H54 (cell line): Measurements from ENCODE around the gene G0S2.

Experiments
- DNase-seq: peaks from one replicate; pipeline ENCODE4 v3.0.0; 2011; ENCODE audit warnings: low spot score, mixed read lengths; ENCODE audit not compliant: insufficient read length
- FAIRE-seq: peaks from 3 replicates; lab custom pipeline; 2011; peaks lifted over from hg19 to GRCh38; lab: Jason Lieb, UNC
- POLR2A ChIP-seq: IDR thresholded peaks from 2 replicates; pipeline ENCODE4 v1.6.1; 2011; ENCODE audit warnings: low read depth, mild to moderate bottlenecking, low read length

The G0S2 gene

GRCh38 chr1:209705033-209705598, 29.9 kb downstream of the G0S2 start:
- FAIRE-seq (no peak), DNase-seq (no peak)
- no peak for TF ChIP-seq POLR2A

DNA sequence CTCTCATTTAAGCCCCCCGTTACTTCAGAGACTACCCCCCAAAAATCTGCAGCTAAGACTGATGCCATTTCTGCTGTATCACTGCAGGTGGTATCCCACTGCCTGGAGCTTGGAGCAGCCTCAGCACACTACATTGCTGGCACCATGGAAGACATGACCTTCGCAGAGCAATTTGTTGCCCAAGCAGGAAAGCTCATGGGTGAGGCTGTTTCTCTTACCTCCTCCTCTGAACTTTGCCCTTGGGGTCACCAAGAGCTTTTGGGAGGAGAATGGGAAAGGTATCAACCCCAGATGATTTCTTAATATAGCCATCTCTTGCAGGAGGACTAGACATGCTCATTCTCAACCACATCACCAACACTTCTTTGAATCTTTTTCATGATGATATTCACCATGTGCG, 31.4 kb downstream of the G0S2 start:
- no peak for FAIRE-seq
- TF ChIP-seq POLR2A = no peak
- no peak for DNase-seq

DNA sequence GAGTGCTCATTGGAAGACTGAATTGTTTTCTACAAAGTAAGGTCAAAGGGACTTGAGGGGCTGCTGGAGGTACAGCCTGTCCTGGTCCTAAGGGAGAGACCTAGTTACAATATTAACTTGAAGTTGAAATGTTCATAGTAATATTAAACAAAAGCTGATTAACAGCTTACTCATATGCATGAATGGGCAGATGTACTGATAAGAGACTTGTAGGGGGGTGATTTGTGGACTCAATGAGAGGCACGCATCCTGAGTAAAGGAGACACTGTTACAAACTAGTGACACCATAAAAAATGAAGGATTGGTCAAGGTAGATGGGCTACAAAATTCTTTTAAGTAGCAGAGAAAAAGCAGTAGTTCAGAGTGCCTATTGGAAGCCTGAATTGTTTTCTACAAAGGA, 32.1 kb downstream of the G0S2 start:
- DNase-seq (no peak), FAIRE-seq (no peak)
- no peak for TF ChIP-seq POLR2A

DNA sequence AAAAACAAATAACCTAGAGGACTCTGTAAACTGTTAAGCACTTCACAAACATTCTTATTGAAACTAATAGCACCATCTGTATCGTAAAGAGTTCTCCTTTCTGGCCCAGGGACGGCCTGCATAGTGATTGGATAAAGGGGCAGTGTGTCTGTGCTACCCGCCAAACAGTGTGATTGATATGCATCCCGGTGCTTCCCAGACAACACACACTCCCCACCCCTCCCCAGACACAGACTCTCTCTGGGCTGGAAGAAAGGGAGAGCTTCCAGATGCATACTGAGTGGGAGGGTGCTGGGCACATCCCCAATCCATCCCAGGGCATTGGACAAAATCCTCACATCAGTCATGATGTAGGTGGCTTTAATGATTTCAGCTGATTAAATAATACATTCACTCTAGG, 33.1 kb downstream of the G0S2 start:
- FAIRE-seq = no peak
- TF ChIP-seq POLR2A = no peak
- no peak for DNase-seq

GRCh38 chr1:209710093-209710492, 34.9 kb downstream of the G0S2 start:
- TF ChIP-seq POLR2A = no peak
- DNase-seq (no peak), FAIRE-seq (no peak)

- no peak for TF ChIP-seq POLR2A
- FAIRE-seq = no peak
- DNase-seq = no peak
Observed at GRCh38 chr1:209710847-209711246, 35.6 kb downstream of the G0S2 start.

- TF ChIP-seq POLR2A = no peak
- FAIRE-seq (no peak), DNase-seq (no peak)
Observed at GRCh38 chr1:209714338-209714737, 39.1 kb downstream of the G0S2 start.

DNA sequence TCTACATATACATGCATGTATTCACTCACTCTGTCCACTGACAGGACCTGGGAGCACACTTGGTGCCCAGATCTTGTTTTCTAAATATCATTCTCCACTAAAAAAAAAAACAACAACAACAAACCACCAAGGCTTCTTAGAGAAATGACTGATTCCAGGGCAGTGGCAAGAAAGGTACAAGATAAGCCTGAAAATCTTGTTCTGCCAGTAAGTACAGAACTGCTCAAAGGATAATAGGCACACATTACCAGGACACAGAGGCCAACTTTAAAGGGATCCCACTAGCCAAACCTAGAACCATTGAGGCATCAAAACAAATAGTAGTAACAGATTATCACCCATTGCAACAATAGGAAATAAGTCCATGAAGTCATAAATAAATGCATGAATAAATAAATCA, 40.1 kb downstream of the G0S2 start:
- no peak for TF ChIP-seq POLR2A
- DNase-seq (no peak), FAIRE-seq (no peak)

DNA sequence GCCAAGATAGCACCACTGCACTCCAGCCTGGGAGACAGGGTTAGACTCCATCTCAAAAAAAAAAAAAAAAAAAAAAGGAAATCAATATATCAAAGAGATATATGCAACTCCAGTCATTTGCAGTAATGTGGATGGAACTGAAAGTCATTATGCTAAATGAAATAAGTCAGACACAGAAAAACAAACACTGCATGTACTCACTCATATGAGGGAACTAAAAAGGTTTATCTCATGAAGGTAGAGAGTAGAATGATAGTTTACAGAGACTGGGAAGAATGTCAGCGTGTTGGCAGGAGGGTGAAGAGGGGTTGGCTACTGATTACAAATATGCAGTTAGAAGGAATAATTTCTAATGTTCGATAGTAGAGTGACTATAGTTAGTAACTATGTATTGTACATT, 42.6 kb downstream of the G0S2 start:
- no peak for TF ChIP-seq POLR2A
- FAIRE-seq = no peak
- no peak for DNase-seq

- DNase-seq (no peak), FAIRE-seq (no peak)
- TF ChIP-seq POLR2A = no peak
Observed at GRCh38 chr1:209720326-209720725, 45.1 kb downstream of the G0S2 start.

DNA sequence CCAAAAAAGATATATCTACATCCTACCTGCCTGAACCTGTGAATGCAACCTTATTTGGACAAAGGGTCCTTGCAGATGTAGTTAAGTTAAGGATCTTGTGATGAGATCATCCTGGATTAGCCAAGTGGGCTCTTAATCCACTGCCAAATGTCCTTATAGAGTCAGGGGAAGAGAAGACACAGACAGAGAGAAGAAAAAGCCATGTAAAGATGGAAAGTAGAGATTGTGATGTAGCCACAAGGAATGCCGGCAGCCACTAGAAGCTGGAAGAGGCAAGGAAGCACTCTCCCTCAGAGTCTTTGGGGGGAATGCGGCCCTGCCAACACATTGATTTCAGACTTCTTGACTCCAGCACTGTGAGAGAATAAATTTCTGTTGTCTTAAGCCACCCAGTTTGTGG, 45.6 kb downstream of the G0S2 start:
- FAIRE-seq = no peak
- DNase-seq = no peak
- TF ChIP-seq POLR2A = no peak

- DNase-seq = no peak
- TF ChIP-seq POLR2A = no peak
- FAIRE-seq = no peak
Observed at GRCh38 chr1:209721323-209721722, 46.1 kb downstream of the G0S2 start.

GRCh38 chr1:209723265-209723664, 48.1 kb downstream of the G0S2 start:
- no peak for TF ChIP-seq POLR2A
- FAIRE-seq (no peak), DNase-seq (no peak)

DNA sequence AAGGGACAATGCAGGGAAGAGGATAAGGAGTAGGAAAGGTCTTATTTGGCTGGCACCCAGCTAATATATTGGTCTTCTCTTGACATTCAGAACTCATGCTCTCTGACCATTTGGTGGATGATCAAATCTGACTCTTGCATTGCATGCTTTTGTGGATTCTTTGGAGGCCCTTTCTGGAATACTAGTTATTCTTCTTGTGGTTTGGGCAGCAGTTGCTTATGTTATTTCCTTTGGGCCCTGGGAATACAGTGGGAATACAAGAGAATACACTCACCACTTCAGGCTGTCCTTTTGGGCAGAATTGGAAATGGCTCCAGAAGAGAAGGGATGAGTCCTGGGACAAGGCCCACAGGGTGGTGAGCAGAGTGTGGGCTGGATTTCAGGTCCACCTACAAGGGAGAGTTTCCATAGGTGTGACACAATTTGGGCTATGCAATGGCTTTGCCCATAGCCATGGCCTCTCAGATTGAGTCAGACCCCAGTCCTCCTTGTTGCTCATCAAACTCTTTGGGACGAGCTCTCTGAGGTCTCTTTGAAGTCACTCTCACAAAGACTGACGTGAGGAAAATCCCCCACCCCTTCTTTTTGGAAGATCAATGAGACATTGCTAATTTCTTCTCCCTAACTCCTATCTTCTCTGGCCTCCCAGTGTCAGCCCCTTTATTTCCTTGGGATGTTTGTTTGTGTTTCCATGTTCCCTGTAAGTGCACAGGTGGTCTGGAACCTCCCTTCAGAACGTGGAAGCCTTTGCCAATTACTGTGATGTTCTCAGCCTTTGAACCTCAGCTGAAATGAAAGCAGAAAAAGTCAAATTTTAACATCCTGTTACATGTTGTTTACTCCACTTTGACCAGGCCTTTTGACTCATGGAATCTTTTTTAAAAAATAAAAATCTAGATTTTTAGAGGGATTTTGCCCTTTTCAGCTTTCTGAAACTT, 48.8 kb downstream of the G0S2 start:
- no peak for FAIRE-seq
- TF ChIP-seq POLR2A = no peak
- DNase-seq = no peak
